Tibial nerve (tissue), 4 donors: ENCODE measurements around the gene SIK2. TPM values are rescaled to one million over a fixed set of nuclear protein-coding genes. Genes with fewer than 3 reads are reported as not detected.
A peak's percentile ranks its signal among the peaks of the same experiment; 100 is the strongest.

Experiments
- DNase-seq, 2 donors: peaks; one replicate each; pipeline ENCODE4 v3.0.0-alpha.2; 2019; ENCODE audit warnings: low spot score in 2 of 2
- H3K27ac ChIP-seq, 4 donors: fragments of 200-600 bp; sonication (generic) in 3 of 4; one replicate each; pipeline ENCODE4 v1.5.1; 2017 to 2019; ENCODE audit warnings: mild to moderate bottlenecking in 1 of 4
- H3K27me3 ChIP-seq, 2 donors: fragments of 200-600 bp; sonication (generic) in 1 of 2; one replicate each; pipeline versions ENCODE4 v1.5.1 to v1.6.0; 2017 to 2019
- H3K36me3 ChIP-seq, 3 donors: fragments of 200-600 bp; sonication (generic); one replicate each; pipeline ENCODE4 v1.5.1; 2018 to 2019
- H3K4me1 ChIP-seq, 4 donors: fragments of 200-600 bp; sonication (generic) in 3 of 4; one replicate each; pipeline ENCODE4 v1.5.1; 2017 to 2019
- H3K4me3 ChIP-seq, 4 donors: fragments of 200-600 bp; sonication (generic) in 3 of 4; one replicate each; pipeline ENCODE4 v1.5.1; 2017 to 2019; ENCODE audit warnings: mild to moderate bottlenecking in 1 of 4, moderate library complexity in 1 of 4
- H3K9me3 ChIP-seq, 4 donors: fragments of 200-600 bp; sonication (generic) in 3 of 4; one replicate each; pipeline ENCODE4 v1.5.1; 2017 to 2019
- CTCF ChIP-seq, 5 experiments: fragments of 200-600 bp in 3 of 5; fragments of 450-650 bp in 2 of 5; sonication (generic) in 3 of 5; IDR thresholded peaks; one replicate each; pipeline ENCODE4 v1.5.1; 2016 to 2019; ENCODE audit warnings: antibody characterized with exemption in 5 of 5, mild to moderate bottlenecking in 3 of 5, moderate library complexity in 2 of 5
- EP300 ChIP-seq, 2 donors: sonication (generic); formaldehyde crosslinking; IDR thresholded peaks; one replicate each; pipeline ENCODE4 v1.6.1; 2017; ENCODE audit warnings: antibody characterized with exemption in 2 of 2, mild to moderate bottlenecking in 1 of 2
- POLR2A ChIP-seq, 2 donors: fragments of 450-650 bp; IDR thresholded peaks; one replicate each; pipeline ENCODE4 v1.6.1; 2017; ENCODE audit warnings: antibody characterized with exemption in 2 of 2, mild to moderate bottlenecking in 2 of 2, moderate library complexity in 2 of 2
- WGBS, 2 donors: methylation state at CpG; one replicate each; pipeline ENCODE4 v1.1.5; 2018; 5-methylcytosine and 5-hydroxymethylcytosine counted together
- total RNA-seq, 4 donors: library from RNA; depleted of rRNA; stranded (reverse); fragments of >200 nt; gene quantifications; one replicate each; pipeline ENCODE4 v1.1.0, GENCODE V29; 2016

SIK2 gene
- total RNA-seq, 4 donors from 2014 or later, result 19.7 to 27.6 (median 24.1) TPM

DNA sequence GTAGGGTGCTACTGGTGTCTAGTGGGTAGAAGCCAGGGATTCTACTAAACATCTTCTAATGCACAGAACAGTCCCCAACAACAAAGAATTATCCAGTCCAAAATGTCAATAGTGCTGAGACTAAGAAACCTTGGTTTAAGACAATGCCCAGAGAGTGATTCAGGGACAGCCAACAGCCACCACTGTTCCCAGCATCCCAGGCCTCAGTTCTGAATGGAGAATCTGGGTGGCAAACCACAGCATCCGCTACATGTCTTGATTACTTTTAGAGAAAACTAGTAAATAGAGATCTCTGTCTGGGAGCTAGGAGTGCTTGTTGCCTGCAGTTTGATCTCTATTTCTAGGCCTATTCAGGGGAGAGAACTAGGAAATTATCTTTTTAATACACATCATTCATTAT, 20.9 kb upstream of the SIK2 start:
- TF ChIP-seq CTCF (IDR thresholded peaks at IDR 0.05), result no peak
- no peak for TF ChIP-seq EP300 (IDR thresholded peaks at IDR 0.05)
- no peak for TF ChIP-seq POLR2A (IDR thresholded peaks at IDR 0.05)
- no peak for DNase-seq
- H3K27ac ChIP-seq, result no peak overlapping the region
- H3K36me3 ChIP-seq, result no peaks in the 10 kb centered on the region
- no peaks in the 10 kb centered on the region for H3K9me3 ChIP-seq
- WGBS, 2 donors, result 94 to 100% methylated on average over 1 of the region's 1 CpG
- H3K4me3 ChIP-seq, result no peak overlapping the region
- no peaks in the 10 kb centered on the region for H3K27me3 ChIP-seq
- no peaks in the 10 kb centered on the region for H3K4me1 ChIP-seq

DNA sequence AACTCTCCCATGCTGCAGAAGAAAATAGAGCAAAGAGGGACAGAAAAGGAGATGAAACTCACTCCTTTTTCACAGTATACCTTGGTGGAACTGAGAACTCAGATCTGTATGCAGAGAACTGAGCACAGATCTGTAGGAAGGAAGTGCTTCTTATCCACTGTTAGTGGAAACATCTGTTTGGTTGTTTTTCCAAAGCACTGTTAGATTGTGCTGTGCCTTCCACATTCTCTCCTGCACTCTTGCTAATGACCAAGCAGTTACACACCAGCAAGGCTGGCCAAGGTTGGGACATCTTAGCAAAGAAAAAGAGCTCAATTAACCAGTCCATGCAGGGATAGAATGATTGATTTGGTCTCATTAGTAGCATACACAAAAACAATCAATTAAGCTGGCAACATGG, 20.1 kb upstream of the SIK2 start:
- Histone ChIP-seq H3K36me3 (no peaks in the 10 kb centered on the region), H3K27ac (no peak overlapping the region), H3K9me3 (no peaks in the 10 kb centered on the region), H3K4me3 (no peak overlapping the region), H3K27me3 (no peaks in the 10 kb centered on the region), H3K4me1 (no peaks in the 10 kb centered on the region)
- no peak for DNase-seq
- TF ChIP-seq CTCF (IDR thresholded peaks at IDR 0.05) (no peak), POLR2A (IDR thresholded peaks at IDR 0.05) (no peak), EP300 (IDR thresholded peaks at IDR 0.05) (no peak)

DNA sequence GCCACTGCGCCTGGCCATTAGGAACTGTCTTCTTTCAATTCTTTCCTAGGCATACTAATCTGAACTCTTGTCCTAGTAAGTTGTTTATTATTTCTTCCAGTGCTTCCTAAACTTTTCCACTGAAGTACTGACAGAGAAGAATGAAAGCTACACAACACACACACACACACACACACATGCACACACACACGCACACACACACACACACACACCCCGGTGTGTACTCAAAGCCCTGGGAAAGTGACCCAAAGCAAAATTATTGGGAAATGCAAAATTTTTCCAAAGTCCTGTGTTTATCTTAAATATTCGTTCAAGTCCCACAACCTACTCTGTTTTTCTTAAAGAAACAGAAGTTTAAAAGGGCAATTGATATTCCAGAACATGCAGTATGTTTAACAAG, 19.4 kb upstream of the SIK2 start:
- WGBS, 2 donors, result 50% methylated on average over 4 of the region's 4 CpGs

DNA sequence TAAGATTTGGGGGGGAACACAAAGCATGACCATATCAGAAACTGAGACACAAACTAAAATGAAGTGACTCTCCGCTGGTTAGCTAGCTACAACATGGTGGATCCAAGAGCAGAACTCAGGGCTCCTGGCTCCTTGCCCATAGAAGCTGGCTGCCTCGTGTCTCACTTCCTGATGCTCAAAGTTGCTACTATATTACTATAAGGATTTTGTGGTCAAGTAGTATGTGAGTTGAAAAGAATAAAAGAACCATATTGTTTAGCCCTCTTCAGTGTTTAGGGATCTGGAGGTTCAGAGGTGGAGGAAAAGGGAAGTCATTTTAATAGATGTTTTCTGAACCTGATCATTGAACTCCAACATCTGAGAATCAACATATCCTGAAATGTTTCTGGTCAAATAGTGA, 16.9 kb upstream of the SIK2 start:
- Histone ChIP-seq H3K27ac (no peak overlapping the region), H3K27me3 (no peaks in the 10 kb centered on the region)
- TF ChIP-seq EP300 (IDR thresholded peaks at IDR 0.05), result no peak
- TF ChIP-seq CTCF (IDR thresholded peaks at IDR 0.05), result no peak

More for the DNA sequence above, 19.4 kb upstream of the SIK2 start:
- no peaks in the 10 kb centered on the region for H3K27me3 ChIP-seq
- no peaks in the 10 kb centered on the region for H3K9me3 ChIP-seq
- H3K36me3 ChIP-seq, result no peaks in the 10 kb centered on the region
- no peak for DNase-seq
- no peak overlapping the region for H3K27ac ChIP-seq
- no peak overlapping the region for H3K4me3 ChIP-seq
- H3K4me1 ChIP-seq, result no peaks in the 10 kb centered on the region
- TF ChIP-seq EP300 (IDR thresholded peaks at IDR 0.05) (no peak), POLR2A (IDR thresholded peaks at IDR 0.05) (no peak), CTCF (IDR thresholded peaks at IDR 0.05) (no peak)

GRCh38 chr11:111586388-111586831, 15.8 kb upstream of the SIK2 start:
- Histone ChIP-seq H3K27ac (no peak overlapping the region), H3K27me3 (no peaks in the 10 kb centered on the region), H3K4me1 (peaks cover 0 to 9% (median 0%) of the 10 kb centered on the region in 4 donors), H3K9me3 (no peaks in the 10 kb centered on the region), H3K36me3 (no peaks in the 10 kb centered on the region), H3K4me3 (no peak overlapping the region)
- DNase-seq, result peak in 1 of 2 donors; percentile 71
- WGBS, 2 donors, result 3 to 9% methylated on average over 1 of the region's 1 CpG
- TF ChIP-seq CTCF (IDR thresholded peaks at IDR 0.05) (peak; percentile 42 to 58 (median 54)), EP300 (IDR thresholded peaks at IDR 0.05) (no peak), POLR2A (IDR thresholded peaks at IDR 0.05) (no peak)

More for the DNA sequence above, 16.9 kb upstream of the SIK2 start:
- 42 to 49% methylated on average over 2 of the region's 2 CpGs for WGBS, 2 donors
- no peaks in the 10 kb centered on the region for H3K9me3 ChIP-seq
- no peaks in the 10 kb centered on the region for H3K36me3 ChIP-seq
- H3K4me1 ChIP-seq, result peaks cover 0 to 9% (median 0%) of the 10 kb centered on the region in 4 donors
- DNase-seq, result no peak
- no peak overlapping the region for H3K4me3 ChIP-seq
